ENCODE results near the gene NOP14.
A peak's percentile ranks its signal among the peaks of the same experiment; 100 is the strongest.
"Not testable (repeated sequence)": the region's sequence is repeated elsewhere in the genome, so short reads cannot be mapped to it uniquely, and the experiment has no call there.

Gene NOP14

DNA sequence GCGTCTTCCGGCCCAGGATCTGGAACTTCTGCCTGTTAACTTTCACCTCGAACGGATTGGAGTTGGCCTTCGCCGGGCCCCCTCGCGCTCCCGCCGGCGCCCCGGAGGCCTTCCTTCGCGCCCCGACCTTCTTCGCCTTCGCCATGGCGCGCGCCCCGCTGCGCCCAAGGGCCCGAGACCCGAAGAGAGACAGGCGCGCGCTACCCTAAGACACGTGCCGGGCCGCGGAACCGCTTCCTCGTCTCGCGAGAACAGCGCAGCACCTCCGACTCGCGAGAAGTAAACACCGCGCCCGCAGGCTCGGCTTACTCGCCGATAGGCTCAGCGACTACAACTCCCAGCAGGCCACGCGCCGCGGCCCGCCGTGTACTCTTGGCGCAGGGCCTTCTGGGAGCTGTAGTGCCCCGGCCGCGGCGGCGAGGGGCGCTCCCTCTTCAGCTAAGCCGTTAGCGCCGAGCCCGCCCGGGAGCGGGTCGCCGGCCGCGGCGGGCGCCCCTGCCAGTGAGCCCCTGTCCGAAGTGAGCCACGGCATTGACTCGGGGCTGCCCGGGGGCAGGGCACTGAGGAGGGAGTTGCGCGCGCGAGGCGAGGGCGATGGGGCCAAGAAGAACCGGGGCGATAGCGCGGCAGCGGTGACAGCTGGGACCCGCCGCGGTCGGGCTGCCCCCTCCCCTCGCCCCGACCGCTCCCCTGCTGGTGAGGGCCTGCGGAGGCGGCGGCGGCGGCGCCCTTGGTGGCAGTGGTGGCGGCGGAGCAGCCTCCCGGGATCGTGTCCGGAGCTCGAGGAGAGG, at the start of gene NOP14, which contains the start of gene GRK4:
Gene NOP14 (minus strand): TSS at position 232 of the 791 bp plus-strand sequence. CDS start 87 bp downstream, at position 145.
Gene GRK4 (plus strand): TSS at position 397 of the 791 bp plus-strand sequence. CDS start 500 bp downstream, outside the sequence.
- peak; percentile 97 for DNase-seq (ENCODE audit: low spot score)

DNA sequence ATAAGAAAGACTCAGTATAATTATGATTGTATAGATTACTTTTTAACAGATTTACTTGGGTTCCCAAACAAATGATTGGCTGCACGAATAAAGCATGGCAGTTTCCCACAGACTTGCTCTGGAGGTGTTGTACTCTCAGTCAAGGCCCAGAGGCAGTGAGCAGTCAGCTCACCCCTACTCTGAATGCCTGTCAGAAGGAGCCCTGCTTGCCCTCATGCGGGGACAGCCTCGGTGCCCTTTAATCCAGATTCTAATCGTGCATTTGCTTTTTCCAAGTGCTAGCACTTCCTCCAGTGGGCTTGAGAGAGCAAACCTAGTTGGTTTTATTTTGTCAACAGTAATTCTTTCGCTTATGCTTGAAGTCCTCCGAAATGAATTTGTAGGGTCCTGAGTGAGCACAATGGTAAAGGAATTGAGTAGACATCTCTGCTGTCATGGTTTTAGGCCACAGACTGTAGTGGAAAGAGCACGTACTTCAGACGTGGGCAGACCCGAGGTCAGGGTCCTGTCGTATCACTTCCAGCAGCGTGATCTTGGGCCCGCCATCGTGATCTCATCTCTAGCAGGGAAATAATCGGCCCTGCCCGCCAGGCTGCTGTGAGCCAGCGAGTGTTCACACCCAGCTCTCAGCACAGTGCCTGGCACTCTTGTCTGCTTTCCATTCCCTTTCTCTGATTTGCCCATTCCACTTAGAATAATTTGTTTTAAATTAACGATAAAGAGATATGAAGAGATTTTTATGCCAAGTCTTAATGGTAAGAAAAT, 48.4 kb upstream of the NOP14 start:
- no peak for DNase-seq (ENCODE audit: low spot score)

DNA sequence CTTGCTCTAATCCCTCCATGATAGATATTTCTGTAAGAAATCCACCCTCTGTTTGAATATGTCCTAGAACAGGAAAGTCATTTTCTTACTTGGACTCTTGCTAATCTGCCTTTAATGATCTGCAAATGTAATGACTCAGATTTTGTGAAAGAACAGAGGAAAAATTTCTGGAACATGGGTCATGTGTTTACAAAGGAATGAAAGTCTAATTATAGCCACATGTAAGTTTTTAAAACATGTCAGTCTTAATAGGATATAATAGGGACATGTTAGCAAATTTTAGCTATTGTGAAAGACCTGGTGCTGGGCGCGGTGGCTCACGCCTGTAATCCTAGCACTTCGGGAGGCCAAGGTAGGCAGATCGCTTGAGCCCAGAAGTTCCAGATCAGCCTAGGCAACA, 47.8 kb upstream of the NOP14 start:
- no peak for DNase-seq (ENCODE audit: low spot score)

DNA sequence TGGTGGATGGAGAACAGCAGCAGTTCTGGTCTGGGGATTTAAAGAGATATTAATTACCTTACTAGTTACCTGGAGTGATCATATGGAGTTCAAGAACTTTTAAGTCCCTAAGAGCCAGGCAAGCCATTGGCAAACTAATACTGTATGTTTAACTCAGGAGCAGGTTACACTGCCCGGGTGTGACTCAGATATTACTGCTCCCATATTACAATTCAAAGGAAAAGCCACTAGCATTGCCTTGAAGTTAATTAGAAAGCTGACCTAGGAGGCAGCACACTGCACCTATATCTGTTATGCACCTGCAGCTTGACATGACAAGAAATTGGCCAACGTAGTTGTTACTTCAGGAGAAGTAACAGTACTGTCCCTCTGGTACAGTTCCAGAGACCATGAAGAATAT, 47.4 kb upstream of the NOP14 start:
- no peak for DNase-seq (ENCODE audit: low spot score)

DNA sequence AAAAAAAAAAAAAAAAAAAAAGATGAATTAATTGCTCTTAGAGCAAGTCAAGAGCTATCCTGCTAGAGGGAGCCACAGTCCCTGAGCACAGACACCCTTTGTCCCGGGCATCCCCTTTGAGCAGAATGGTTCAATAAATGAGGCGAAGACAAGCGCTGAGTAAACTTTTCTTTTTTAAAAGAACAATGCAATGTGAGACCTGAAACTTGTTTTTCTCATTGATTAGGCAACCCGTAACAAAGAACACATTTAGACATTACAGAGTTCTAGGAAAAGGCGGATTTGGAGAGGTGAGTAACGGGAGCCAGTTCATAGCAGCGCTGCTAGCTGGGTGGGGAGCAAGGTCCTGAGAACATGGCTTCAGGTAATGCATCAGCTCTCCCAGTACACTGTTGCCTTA, 46.2 kb upstream of the NOP14 start:
- DNase-seq (ENCODE audit: low spot score) = no peak

DNA sequence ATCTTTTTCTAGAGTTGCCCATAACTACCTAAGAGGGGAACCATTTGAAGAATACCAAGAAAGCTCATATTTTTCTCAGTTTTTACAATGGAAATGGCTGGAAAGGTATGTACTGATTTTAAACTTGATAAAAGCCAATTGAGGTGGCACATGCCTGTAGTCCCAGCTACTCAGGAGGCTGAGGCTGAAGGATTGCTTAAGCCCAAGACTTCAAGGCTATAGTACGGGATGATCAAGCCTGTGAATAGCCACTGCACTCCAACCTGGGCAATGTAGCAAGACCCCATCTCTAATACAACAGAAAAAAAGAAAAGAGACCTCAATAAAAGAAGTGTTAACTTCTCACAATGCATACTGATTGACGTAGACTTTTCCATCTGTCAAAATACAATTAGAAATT, 44.5 kb upstream of the NOP14 start:
- no peak for DNase-seq (ENCODE audit: low spot score)

DNA sequence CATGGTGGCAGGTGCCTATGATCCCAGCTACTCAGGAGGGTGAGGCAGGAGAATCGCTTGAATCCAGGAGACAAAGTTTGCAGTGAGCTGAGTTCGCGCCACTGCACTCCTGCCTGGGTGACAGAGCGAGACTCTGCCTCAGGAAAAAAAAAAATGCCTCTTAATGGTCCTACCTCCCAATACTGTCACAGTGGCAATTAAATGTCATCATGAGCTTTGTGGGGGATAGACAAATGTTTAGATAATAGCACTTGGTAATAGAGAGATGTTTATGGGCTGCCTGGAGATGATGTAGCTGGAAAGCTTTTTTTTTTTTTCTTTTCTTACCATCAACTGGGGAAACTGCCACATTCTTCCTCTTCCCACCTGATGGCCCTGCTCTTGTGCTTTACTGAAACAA, 33.2 kb upstream of the NOP14 start:
- no peak for DNase-seq (ENCODE audit: low spot score)

DNA sequence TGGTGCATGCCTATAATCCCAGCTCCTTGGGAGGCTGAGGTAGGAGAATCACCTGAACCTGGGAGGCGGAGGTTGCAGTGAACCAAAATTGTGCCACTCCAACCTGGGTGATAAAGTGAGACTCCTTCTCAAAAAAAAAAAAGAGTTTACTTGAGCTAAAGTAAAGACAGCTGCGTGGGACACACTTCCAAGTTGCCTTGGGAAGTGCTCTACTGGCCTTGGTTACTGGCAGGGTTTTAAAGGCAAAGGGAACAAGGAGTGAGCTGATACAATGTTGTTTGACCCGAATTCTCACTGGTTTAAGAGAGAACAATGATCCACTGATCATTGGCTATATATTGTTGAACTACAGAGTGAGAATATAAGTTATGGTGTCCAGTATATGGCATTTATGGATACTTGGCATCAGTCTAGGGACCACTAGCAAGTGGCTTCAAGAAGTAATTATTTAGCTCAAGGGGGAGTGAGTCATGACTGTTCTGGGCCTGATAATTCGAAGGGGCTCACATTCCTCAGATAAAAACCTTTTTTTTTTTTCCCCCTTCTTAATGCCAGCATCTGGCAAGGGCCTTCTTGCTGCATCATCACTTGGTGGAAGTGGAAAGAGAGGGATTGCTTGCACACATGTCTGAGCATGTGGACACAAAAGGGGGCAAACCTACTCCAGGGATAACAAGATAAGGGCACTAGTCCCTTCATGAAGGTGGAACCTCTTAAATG, 32.5 kb upstream of the NOP14 start:
- DNase-seq (ENCODE audit: low spot score) = no peak

DNA sequence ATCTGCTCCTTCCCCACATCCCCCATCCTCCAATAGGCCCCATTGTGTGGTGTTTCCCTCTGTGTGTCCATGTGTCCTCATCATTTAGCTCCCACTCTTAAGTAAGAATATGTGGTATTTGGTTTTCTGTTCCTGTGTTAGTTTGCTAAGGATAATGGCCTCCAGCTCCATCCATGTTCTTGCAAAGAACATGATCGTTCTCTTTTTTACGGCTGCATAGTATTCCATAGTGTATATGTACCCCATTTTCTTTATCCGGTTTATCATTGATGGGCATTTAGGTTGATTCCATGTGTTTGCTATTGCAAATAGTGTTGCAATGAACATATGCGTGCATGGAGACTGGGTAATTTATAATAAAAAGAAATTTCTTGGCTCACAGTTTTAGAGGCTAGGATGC, 31.7 kb upstream of the NOP14 start:
- DNase-seq (ENCODE audit: low spot score) = no peak

DNA sequence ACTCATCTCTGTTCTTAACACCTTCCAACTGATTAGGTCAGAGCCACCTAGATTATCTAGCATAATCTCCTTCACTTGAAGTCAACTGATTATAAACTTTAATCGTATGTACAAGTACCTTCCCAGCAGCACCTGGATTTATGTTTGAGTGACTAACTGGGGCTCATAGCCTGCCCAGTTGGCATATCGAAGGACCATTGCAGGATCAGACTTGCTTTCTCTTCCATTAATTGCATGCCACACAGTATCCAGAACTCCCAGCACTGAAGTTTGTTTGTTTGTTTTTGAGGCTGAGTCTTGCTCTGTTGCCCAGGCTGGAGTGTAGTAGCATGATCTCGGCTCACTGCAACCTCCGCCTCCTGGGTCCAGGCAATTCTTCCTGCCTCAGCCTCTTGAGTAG, 28.0 kb upstream of the NOP14 start:
- no peak for DNase-seq (ENCODE audit: low spot score)

DNA sequence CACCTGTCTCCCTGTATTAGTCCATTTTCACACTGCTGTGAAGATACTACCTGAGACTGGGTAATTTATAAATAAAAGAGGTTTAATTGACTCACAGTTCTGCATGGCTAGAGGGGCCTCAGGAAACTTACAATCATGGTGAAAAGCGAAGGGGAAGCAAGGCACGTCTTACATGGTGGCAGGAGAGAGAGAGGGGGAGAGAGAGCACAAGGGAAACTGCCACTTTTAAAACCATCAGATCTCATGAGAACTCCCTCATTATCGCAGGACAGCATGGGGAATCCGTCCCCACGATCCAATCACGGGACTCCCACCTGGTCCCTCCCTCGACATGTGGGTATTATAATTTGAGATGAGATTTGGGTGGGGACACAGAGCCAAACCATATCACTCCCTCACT, 20.5 kb upstream of the NOP14 start:
- DNase-seq (ENCODE audit: low spot score) = not testable (repeated sequence)

DNA sequence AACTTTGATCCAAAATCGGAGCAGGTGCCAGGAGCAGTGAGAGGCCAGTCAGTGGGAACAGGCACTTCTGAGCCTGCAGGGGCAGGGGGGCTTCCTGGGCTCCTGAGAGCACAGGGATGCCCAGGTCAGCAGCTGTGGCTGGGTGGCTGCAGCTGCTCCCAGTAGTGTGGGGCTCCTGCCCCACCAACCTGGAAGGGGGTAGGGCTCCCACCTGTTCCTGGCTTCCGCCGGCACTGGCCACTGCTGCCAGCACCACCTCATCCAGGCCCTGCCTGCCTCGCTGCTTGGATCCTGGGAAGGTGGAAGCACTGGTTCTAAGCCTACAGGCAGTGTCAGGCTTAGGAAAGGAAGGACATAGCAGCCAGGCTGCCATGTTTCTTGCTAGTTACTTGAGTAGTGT, 18.8 kb upstream of the NOP14 start:
- DNase-seq (ENCODE audit: low spot score) = no peak

DNA sequence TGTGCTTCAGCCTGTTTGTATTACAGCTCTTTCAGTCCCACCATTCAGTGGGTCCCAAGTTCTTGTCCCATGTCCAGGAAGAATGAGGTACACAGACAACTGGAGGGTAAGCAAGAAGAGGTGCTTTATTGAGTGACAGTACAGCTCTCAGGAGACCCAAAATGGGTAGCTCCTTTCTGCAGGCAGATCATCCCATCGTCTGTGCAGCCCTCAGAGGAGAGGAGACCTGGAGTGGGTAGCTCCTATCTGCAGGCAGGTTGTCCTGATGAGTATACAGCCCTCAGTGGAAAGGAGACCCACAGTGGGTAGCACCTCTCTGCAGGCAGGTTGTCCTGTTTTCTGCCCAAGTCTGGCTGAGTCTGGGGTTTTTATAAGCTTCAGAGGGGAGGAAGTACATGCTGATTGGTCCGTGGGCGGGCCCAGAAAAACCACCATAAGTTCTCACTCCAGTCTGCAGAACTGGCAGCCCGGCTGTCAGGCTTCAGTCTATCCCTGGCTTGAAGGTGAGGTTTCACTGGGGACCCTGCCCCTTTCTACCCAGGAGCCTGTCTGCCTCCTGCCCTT, 18.1 kb upstream of the NOP14 start:
- no peak for DNase-seq (ENCODE audit: low spot score)

DNA sequence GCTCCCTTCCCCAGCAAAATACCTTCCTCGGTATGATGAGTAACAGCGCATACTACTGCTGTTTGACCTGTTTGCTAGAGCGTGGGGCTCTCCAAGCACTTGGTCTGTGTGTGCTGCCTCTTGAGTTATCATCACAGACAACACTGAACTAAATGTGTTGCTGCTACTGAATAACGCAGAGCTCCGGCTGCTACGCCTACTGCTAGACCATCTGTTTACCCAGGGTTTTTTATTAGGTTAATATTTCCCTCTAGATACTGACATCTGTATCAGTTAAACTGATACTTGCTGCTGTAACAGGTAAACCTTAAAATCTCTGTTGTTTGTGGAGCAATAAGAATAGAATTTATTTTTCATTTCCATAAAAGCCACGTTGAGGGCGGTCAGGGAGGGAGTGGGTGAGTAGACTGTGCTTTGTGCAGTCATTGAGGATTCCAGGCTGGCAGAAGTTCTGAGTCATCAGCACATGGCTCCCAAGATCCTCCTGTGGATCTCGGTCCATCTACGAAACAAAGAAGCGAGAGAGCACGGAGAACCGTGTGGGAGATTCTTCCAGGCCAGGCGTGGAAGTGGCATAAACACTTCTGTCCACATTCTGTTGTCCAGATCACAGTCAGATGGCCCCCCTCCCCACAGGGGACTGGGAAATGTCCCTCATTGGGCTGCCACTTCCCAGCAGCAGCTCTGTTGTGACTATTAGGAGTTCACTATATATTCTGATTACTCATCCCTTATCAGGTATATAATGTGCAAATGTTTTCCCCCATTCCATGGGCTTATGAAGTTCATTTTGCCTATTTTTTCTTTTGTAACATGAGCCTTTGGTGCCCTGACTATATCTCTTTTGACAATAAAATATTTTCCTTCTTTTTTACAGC, 14.2 kb upstream of the NOP14 start:
- no peak for DNase-seq (ENCODE audit: low spot score)

DNA sequence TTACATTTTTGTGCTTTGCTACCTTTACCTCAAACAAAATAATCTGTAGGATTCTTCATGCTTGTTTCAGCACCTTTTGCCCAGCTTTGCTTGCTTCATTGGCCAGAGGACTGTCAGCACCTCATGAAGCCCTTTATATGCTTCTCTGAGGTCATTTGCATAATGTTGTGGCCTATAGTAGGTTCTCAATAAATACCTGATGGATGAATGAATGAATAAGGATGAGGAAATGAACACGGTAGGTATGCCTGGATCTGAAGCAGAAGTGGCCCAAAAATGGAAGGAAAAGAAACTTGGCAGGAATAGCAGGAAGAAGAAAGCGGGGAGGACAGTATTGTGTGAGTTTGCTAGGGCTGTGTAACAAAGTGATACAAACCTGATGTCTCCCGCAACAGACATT, 8.1 kb upstream of the NOP14 start:
- DNase-seq (ENCODE audit: low spot score) = no peak

DNA sequence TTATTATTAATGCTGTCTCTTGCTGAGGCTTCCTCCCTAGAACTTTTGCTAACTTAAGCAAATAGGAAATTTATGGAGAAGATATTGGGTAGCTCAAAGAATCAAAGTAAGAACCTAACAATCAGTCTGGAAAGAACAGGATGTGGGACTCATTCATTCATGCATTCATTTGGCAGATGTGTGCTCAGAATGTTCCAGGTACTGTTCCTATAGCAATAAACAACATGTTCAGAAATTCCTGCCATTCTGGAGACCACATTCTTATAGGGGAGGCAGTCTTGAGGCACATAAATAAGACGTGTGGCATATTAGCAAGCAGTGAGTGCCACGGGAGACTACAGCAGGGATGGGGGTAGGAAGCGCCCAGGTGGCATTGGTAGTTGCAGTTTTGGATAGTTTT, 5.2 kb upstream of the NOP14 start:
- no peak for DNase-seq (ENCODE audit: low spot score)

DNA sequence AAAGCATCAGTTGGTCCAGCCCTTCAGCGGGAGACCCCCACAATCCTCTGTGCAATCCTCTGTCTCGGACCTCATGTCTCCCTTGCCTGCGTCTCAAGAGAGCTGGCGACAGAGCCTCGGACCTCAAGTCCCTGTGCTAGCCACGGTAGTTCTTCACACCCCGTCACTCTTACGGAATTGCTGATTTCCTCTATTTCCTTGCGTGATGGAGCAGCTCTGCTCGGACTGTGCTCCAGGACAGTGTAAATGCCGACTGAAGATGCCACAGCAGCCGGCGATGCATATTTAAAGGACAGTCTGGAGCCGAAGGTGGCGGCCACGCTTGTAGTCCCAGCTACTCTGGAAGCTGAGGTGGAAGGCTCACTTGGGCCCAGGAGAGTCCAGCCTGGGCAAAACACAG, 2.1 kb upstream of the NOP14 start:
- DNase-seq (ENCODE audit: low spot score) = no peak

DNA sequence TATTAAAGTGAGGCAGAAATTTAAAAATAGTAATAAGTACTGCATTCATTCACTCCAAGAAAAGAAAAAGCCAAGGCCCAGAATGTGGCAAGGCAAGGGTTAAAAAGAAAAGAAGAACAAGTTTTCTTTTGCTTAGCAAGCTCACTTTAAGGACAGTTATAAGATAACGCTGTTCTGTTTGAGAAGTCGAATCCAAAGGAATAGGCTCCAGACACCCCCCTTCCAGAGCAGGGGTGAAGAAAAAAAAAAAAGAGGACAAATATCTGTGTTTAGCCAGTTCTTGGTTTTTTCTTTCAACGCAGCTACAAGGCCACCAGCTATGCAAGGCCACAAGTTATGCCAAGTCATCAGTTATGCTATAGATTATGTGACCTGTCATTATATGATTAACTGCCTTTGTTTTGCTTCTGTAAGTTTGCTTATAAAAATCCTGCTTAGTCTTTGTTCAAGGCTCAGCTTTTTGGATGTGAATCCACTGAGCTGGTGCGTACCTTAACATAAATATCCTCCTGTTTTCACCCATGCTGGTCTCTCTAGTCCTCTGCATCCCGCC, 1.6 kb upstream of the NOP14 start:
- DNase-seq (ENCODE audit: low spot score) = no peak

DNA sequence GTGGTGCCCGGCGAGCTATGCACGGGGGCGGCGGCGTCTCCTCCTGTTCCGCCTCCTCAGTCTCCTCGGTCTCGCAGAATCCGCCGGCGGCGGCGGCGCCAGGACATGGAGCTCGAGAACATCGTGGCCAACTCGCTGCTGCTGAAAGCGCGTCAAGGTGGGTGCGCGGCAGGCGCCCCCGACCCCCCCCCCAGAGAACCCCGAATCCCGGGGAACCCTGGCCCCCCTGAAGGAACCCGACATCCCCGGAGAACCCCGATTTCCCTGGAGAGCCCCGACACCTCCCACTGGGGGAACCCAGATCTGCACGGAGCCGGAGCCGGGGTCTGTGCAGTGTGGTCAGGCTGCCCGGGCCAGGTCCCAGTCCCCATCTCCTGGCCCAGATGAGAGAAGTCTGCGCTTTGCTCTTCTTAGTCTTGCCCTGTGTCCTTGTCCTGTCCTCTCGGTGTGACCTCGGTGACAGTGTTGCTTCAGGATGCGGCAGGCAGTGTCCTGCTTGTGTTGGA, 813 bp upstream of the NOP14 start:
- peak; percentile 42 for DNase-seq (ENCODE audit: low spot score)

DNA sequence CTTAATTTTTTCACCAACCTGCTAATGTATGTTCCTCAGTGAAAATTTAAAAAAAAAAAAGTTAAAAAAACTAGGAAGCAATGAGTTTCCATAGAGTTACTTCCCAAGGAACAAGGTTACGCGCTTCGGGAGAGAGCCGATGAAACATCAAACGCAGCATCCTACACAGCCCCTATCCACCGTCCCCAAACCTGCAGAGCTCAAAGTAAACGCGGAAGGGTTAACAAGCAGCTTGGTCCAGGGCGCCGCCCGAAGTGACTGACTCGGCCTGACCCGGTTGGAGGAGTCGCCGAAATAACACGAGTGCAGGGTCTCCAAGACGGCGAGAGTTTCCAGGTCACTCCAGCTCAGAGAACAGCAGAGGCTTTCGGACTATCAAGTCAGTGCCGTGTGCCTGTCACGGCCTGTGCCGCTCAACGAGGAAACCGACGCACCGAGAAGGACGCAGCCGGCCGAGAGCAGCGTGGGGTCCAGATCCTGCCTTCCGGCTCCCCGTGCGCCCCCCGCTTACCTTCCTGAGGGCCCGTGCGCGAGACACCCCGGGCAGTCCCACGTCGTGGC, 512 bp downstream of the NOP14 start:
- peak; percentile 33 for DNase-seq (ENCODE audit: low spot score)

Measured in CD4-positive, alpha-beta T cell treated with Interleukin-2 at 100 ng/mL for 4 hours (primary cell).